Left lung (tissue), 10 donors: ENCODE measurements around the gene ANLN. TPM values are rescaled to one million over a fixed set of nuclear protein-coding genes. Genes with fewer than 3 reads are reported as not detected.

ENCODE experiments used
- ATAC-seq: fragments of 200-7000 bp; cut with Tn5 transposase; one replicate; pipeline ENCODE4 v1.9.1; 2020; ENCODE audit warnings: moderate library complexity
- DNase-seq, 4 donors: peaks; one replicate each; pipeline ENCODE4 v3.0.0-alpha.2; 2013 to 2020
- H3K27ac ChIP-seq, 2 donors: fragments of 200-600 bp; sonication (generic) in 1 of 2; one replicate each; pipeline versions ENCODE4 v1.5.0 to v1.8.0; 2020 to 2021
- H3K27me3 ChIP-seq, 2 donors: fragments of 200-600 bp; sonication (generic) in 1 of 2; one replicate each; pipeline versions ENCODE4 v1.5.0 to v1.8.0; 2020 to 2021
- H3K36me3 ChIP-seq, 2 donors: fragments of 200-600 bp; sonication (generic) in 1 of 2; one replicate each; pipeline versions ENCODE4 v1.5.0 to v1.8.0; 2020 to 2021
- H3K4me1 ChIP-seq, 2 donors: fragments of 200-600 bp; one replicate each; pipeline ENCODE4 v1.8.0; 2021
- H3K4me3 ChIP-seq, 2 donors: fragments of 200-600 bp; sonication (generic) in 1 of 2; one replicate each; pipeline versions ENCODE4 v1.5.0 to v1.8.0; 2020 to 2021; ENCODE audit warnings: mild to moderate bottlenecking in 1 of 2
- H3K9me3 ChIP-seq, 2 donors: fragments of 200-600 bp; sonication (generic) in 1 of 2; one replicate each; pipeline versions ENCODE4 v1.5.0 to v1.8.0; 2020 to 2021
- intact Hi-C, 2 donors: fragments of 100-400 bp; cut with DNase I; formaldehyde crosslinking; loops; one replicate each; pipeline versions ENCODE4 v1.11.2 to v1.14.2; 2022
- polyA plus RNA-seq, 6 donors: library from polyadenylated mRNA; unstranded; fragments of 120-200 nt; gene quantifications; one replicate each; pipeline ENCODE4 v1.2.1, GENCODE V29; 2013; ENCODE audit not compliant: insufficient read length in 6 of 6
- total RNA-seq, 2 donors: library from RNA; stranded (reverse); fragmentation: NEBNext Ultra II Directional; extraction: Animal tissue kit (Norgen Biotek cat#: 25700); gene quantifications; one replicate each; pipeline ENCODE4 v1.2.1, GENCODE V29; 2021
- TF ChIP-seq, protein P1 (sequence below), 2 donors: fragments of 200-600 bp; sonication (generic) in 1 of 2; IDR thresholded peaks; one replicate each; pipeline versions ENCODE4 v1.5.0 to v1.8.0; 2021; ENCODE audit warnings: antibody characterized with exemption in 2 of 2
- donor health status: DM: no; HTN: yes; CAD: no.
- donor health status: DM: no; HTN: no; CAD: no.

The ANLN gene
- total and polyA plus RNA-seq, 8 donors = 9.0 to 68.5 (median 33.5) TPM

DNA sequence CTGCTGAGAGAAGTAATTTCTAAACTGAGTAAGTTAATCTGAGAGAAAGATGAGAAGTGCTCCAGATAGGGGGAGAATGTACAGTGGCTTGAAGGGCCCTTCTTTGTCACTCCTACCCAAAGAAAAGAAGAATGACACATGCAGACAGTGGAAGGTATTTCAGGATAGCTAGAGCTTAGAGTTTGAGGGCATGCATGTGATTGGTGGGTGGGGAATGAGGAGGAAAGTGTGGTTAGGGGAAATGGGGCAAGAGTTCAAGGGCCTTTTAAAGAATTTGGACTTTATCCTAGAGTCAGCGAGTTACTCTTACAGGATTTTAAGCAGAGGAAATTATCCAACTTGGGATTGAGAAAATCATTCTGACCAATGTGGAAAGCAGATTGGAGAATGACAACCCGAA, 50.0 kb downstream of the ANLN start:
- peaks cover 0 to 6% of the 10 kb centered on the region in 2 donors for H3K4me1 ChIP-seq
- no peak overlapping the region for H3K4me3 ChIP-seq
- no peak overlapping the region for H3K27ac ChIP-seq
- intact Hi-C loops = no loop called here
- H3K27me3 ChIP-seq = no peaks in the 10 kb centered on the region
- peaks cover 0 to 3% of the 10 kb centered on the region in 2 donors for H3K36me3 ChIP-seq
- ATAC-seq (peak; percentile 79), DNase-seq (no peak)
- TF ChIP-seq, protein P1, sequence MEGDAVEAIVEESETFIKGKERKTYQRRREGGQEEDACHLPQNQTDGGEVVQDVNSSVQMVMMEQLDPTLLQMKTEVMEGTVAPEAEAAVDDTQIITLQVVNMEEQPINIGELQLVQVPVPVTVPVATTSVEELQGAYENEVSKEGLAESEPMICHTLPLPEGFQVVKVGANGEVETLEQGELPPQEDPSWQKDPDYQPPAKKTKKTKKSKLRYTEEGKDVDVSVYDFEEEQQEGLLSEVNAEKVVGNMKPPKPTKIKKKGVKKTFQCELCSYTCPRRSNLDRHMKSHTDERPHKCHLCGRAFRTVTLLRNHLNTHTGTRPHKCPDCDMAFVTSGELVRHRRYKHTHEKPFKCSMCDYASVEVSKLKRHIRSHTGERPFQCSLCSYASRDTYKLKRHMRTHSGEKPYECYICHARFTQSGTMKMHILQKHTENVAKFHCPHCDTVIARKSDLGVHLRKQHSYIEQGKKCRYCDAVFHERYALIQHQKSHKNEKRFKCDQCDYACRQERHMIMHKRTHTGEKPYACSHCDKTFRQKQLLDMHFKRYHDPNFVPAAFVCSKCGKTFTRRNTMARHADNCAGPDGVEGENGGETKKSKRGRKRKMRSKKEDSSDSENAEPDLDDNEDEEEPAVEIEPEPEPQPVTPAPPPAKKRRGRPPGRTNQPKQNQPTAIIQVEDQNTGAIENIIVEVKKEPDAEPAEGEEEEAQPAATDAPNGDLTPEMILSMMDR (IDR thresholded peaks at IDR 0.05) = no peak
- no peaks in the 10 kb centered on the region for H3K9me3 ChIP-seq

DNA sequence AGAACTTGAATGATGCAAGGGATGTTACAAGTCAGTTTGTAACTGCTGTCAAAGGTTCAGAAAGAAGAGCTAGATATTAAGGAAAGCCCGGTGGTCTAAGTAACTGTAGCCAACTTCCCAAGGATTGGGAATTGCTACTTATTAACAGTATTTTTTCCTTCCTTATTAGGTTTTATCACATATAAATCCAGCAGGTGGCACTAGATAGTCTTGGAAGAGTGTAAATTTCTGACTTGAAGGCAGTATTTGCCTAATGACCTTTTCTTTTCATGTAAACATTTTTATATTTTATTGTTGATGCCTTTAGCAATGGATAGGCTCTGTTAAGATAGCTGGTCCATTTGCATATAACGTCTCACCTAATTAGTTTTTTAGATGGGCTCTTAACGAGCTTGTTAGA, 51.2 kb downstream of the ANLN start:
- ATAC-seq (peak; percentile 73), DNase-seq (peak in 2 of 4 donors; percentile 5 to 16)
- Histone ChIP-seq H3K36me3 (peaks cover 0 to 3% of the 10 kb centered on the region in 2 donors), H3K9me3 (no peaks in the 10 kb centered on the region), H3K27ac (no peak overlapping the region), H3K27me3 (no peaks in the 10 kb centered on the region), H3K4me3 (no peak overlapping the region), H3K4me1 (peaks cover 0 to 6% of the 10 kb centered on the region in 2 donors)
- intact Hi-C loops = no loop called here
- TF ChIP-seq, protein P1 (IDR thresholded peaks at IDR 0.05) = peak; percentile 22 to 49

DNA sequence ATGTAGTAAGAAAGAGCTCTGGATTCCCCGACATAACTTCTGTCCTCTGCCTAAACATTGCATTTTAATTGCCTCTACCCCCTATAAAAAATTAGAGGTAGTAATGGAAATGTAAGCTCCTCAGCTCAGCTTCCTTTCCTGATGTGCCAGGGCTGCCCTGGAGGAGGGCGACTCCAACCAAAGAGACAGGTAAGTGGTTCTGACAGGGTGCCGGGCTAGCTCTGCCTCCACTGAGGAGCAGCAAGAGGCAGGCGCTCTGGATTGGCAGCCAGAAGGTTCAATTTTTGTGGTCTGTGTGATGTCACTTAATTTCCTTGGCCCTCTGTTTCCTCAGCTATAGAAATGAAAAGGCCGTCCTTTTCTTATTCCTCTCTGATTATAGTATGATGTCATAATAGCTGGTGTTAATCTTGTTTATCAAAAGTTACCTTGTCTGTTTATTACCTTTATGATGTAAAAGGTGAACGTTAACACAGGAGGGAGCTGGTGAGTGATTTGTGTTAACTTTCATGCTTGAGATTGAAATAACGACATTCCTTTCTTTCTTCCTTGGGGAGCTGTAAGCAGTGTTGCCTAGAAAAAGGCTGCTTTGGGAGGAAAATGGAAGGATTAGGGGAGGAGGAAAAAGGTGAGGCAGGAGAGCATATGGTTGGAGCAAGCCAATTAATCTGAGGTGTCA, 51.8 kb downstream of the ANLN start:
- intact Hi-C loops = no loop called here

DNA sequence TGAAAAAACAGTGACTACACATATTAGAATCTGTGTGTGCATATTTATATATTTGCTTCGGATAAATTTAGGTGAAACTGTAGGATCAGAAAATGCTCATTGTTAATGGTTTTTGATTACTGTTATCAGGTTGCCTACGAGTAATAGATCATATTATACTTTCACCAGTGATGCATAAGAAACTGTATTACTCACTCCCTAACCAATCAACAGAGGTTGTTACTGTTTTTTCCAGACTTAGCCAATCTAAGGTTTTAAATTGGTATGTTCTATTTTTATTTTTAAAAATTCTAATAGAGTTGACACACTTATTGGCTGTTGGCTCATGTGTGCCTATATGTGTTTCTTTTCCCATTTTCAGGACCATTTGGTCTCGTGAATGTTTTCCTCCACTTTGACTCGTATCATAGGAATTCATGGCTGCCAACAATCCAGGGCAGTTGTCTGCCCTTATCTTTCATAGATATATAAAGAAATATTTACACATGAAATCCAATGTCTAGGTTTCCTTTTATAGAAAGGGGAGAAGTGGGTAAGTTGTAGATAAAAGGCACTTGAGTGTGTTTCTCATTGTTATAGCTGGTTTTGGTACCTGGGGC, 59.2 kb downstream of the ANLN start:
- H3K4me3 ChIP-seq = no peak overlapping the region
- no peaks in the 10 kb centered on the region for H3K9me3 ChIP-seq
- intact Hi-C loops = no loop called here
- DNase-seq (no peak), ATAC-seq (peak; percentile 30)
- H3K4me1 ChIP-seq = no peaks in the 10 kb centered on the region
- no peaks in the 10 kb centered on the region for H3K27me3 ChIP-seq
- TF ChIP-seq, protein P1 (IDR thresholded peaks at IDR 0.05) = no peak
- H3K27ac ChIP-seq = no peak overlapping the region
- peaks cover 0 to 15% of the 10 kb centered on the region in 2 donors for H3K36me3 ChIP-seq

More for the DNA sequence above, 51.8 kb downstream of the ANLN start:
- Histone ChIP-seq H3K4me3 (no peak overlapping the region), H3K4me1 (peaks cover 0 to 6% of the 10 kb centered on the region in 2 donors), H3K27me3 (no peaks in the 10 kb centered on the region), H3K9me3 (no peaks in the 10 kb centered on the region), H3K36me3 (no peaks in the 10 kb centered on the region), H3K27ac (no peak overlapping the region)
- TF ChIP-seq, protein P1 (IDR thresholded peaks at IDR 0.05) = no peak
- DNase-seq (no peak), ATAC-seq (peak; percentile 46)

DNA sequence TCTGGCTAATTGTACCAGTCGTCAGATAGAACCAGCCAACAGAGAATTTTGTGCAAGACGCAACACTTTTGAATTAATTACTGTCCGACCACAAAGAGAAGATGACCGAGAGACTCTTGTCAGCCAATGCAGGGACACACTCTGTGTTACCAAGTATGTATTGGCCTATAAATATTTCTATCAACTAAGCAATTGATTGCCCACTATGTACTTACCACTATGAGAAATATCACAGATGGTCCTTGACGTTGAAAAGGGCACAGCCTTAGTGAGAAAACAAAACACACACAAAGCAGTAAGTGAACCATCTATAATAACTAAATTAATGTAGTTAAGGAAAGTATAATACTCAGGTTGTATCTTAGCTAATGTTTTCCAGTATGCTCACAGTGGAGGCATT, 60.0 kb downstream of the ANLN start:
- intact Hi-C loops = no loop called here
- Histone ChIP-seq H3K9me3 (no peaks in the 10 kb centered on the region), H3K4me1 (no peaks in the 10 kb centered on the region), H3K27me3 (no peaks in the 10 kb centered on the region), H3K36me3 (peaks cover 0 to 15% of the 10 kb centered on the region in 2 donors), H3K27ac (no peak overlapping the region), H3K4me3 (no peak overlapping the region)
- DNase-seq = no peak
- no peak for ATAC-seq
- TF ChIP-seq, protein P1 (IDR thresholded peaks at IDR 0.05) = no peak
